ENCODE results near the gene FGF1.

- TF ChIP-seq CTCF (IDR thresholded peaks at IDR 0.05; ENCODE audit: low read depth, low read length): peak; percentile 88
- no peak for TF ChIP-seq EZH2phosphoT487 (IDR thresholded peaks at IDR 0.05; ENCODE audit: low read depth)
Measured at GRCh38 chr5:142713121-142713706, 27.3 kb upstream of the FGF1 start.

All from OCI-LY3 (cell line).